Skeletal muscle tissue (tissue), 4 donors: Measurements from ENCODE around the gene UNC13A. TPM values are rescaled to one million over a fixed set of nuclear protein-coding genes. Genes with fewer than 3 reads are reported as not detected.
"Not testable (repeated sequence)": the region's sequence is repeated elsewhere in the genome, so short reads cannot be mapped to it uniquely, and the experiment has no call there.

Experiments
- H3K27ac ChIP-seq: one replicate; pipeline ENCODE4 v1.7.0; 2013; ENCODE audit warnings: mild to moderate bottlenecking, low read depth, low read length, inconsistent platforms
- H3K27me3 ChIP-seq, 3 donors: one replicate each; pipeline ENCODE4 v1.7.0; 2013; ENCODE audit warnings: low read length in 3 of 3; ENCODE audit not compliant: control insufficient read depth in 3 of 3, insufficient read depth in 3 of 3
- H3K36me3 ChIP-seq, 3 donors: one replicate each; pipeline ENCODE4 v1.7.0; 2013; ENCODE audit warnings: low read length in 3 of 3; ENCODE audit not compliant: control insufficient read depth in 3 of 3, insufficient read depth in 3 of 3
- H3K4me1 ChIP-seq, 3 donors: one replicate each; pipeline ENCODE4 v1.7.0; 2013; ENCODE audit warnings: low read length in 3 of 3, mild to moderate bottlenecking in 3 of 3; ENCODE audit not compliant: control insufficient read depth in 3 of 3, insufficient read depth in 3 of 3
- H3K4me3 ChIP-seq, 3 donors: one replicate each; pipeline ENCODE4 v1.7.0; 2013; ENCODE audit warnings: low read length in 3 of 3
- H3K9ac ChIP-seq, 3 donors: one replicate each; pipeline ENCODE4 v1.7.0; 2013; ENCODE audit warnings: low read length in 3 of 3, mild to moderate bottlenecking in 3 of 3, moderate library complexity in 2 of 3, low read depth in 1 of 3
- H3K9me3 ChIP-seq, 3 donors: one replicate each; pipeline ENCODE4 v1.7.0; 2013; ENCODE audit warnings: low read length in 3 of 3; ENCODE audit not compliant: control insufficient read depth in 3 of 3
- total RNA-seq: library from RNA; depleted of rRNA; stranded (reverse); fragments of >200 nt; gene quantifications from one replicate; pipeline ENCODE4 v1.2.3, GENCODE V29; 2014
- donor health status: Osteomylitis.

UNC13A gene
- total RNA-seq, 1 donor from 2014 or later, result not detected

DNA sequence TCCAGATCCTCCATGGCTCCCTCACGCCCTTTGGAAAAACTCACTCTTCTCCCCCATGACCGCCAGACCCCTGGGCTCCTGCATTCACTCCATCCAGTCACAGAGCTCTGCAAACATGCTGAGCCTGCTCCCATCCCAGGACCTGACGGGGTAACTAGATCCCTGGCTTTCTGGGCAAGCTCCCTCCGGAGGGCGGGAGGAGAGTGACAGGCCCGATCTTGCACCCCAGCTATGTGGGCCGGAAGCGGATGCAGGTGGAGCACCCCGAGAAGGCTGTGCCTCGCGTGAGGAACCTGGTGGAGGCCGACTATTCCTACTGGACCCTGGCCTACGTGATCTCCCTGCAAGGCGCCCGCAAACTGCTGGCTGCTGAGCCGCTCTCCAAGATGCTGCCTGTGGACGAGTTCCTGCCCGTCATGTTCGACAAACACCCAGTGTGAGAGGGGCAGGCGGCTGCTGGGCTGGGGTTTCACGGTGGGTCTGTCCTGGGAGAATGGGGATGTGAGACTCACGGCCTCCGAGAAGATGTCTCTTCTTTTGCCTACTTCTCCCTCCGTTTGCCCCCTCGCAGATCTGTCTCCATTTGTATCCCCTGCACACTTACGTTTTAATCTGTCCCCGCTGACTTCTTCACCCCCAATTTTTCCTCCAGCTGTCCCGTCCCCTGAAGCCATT lies 107.5 kb downstream of the UNC13A start:
- Histone ChIP-seq H3K27me3 (no peaks in the 10 kb centered on the region), H3K36me3 (peaks cover 37 to 51% (median 41%) of the 10 kb centered on the region in 3 donors), H3K4me1 (no peaks in the 10 kb centered on the region), H3K9me3 (no peaks in the 10 kb centered on the region), H3K9ac (no peak overlapping the region), H3K4me3 (no peak overlapping the region), H3K27ac (no peak overlapping the region)

DNA sequence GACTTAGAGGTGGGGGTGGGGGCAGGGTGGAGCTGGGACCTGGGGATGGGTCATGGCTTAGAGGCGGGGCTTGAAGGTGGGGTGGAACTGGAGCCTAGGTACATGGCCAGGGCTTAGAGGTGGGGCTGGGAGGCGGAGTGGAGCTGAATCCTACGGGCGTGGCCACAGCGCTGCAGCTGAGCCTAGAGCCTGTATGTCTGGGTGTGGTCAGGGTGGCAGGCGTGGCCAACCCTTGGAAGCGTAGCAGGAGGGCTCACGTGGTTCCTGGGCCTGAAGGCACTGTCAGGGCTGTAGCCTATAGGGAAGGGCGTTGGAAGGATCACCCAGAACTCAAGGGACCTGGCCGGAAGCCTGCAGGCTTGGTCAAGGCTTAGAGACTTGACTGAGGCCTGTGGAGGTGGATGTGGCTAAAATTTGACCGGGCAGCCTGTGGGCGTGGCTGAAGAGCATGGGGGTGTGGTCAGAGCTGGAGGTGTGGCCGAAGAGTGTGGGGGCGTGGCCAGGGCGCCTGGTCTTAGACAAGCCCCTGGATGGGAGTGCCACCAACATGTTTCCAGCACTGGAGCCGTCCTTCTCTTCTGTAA lies 108.4 kb downstream of the UNC13A start:
- H3K4me3 ChIP-seq, result no peak overlapping the region
- H3K4me1 ChIP-seq, result no peaks in the 10 kb centered on the region
- H3K36me3 ChIP-seq, result peaks cover 38 to 51% (median 42%) of the 10 kb centered on the region in 3 donors
- no peak overlapping the region for H3K9ac ChIP-seq
- no peaks in the 10 kb centered on the region for H3K27me3 ChIP-seq
- no peaks in the 10 kb centered on the region for H3K9me3 ChIP-seq
- H3K27ac ChIP-seq, result no peak overlapping the region

GRCh38 chr19:17577457-17578097 lies 110.6 kb downstream of the UNC13A start:
- Histone ChIP-seq H3K27ac (no peak overlapping the region), H3K9me3 (no peaks in the 10 kb centered on the region), H3K9ac (no peak overlapping the region), H3K4me3 (no peak overlapping the region), H3K4me1 (no peaks in the 10 kb centered on the region), H3K27me3 (no peaks in the 10 kb centered on the region), H3K36me3 (peaks cover 40 to 51% (median 45%) of the 10 kb centered on the region in 3 donors)

DNA sequence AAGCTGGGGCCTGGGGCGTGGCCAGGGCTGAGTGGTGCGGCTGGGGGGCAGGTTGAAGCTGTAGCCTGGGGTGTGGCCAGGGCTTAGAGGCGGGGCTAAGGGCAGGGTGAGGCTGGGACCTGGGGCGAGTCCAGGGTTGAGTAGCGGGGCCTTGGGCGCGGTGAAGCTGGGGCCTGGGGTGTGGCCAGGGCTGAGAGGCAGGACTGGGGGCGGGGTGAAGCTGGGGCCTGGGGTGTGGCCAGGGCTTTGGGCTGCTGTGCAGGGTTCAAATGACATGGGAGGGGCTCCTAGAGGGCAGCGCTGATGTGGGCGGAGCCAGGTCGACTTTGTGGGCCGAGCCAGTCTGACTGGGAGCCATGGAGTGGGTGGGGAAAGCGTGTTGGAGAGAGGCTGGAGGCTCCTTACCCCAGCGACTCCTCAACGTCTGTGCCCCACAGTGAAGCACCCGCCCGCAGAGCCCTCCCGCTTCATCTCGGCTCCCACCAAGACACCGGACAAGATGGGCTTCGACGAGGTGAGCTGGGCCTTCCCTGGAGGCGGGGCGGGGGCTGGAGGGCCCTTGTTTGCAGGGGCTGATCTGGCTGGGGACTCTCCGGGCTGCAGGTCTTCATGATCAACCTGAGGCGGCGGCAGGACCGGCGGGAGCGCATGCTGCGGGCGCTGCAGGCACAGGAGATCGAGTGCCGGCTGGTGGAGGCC lies 111.2 kb downstream of the UNC13A start:
- no peak overlapping the region for H3K9ac ChIP-seq
- no peak overlapping the region for H3K4me3 ChIP-seq
- H3K27ac ChIP-seq, result no peak overlapping the region
- H3K4me1 ChIP-seq, result no peaks in the 10 kb centered on the region
- no peaks in the 10 kb centered on the region for H3K27me3 ChIP-seq
- peaks cover 41 to 50% (median 44%) of the 10 kb centered on the region in 3 donors for H3K36me3 ChIP-seq
- no peaks in the 10 kb centered on the region for H3K9me3 ChIP-seq

DNA sequence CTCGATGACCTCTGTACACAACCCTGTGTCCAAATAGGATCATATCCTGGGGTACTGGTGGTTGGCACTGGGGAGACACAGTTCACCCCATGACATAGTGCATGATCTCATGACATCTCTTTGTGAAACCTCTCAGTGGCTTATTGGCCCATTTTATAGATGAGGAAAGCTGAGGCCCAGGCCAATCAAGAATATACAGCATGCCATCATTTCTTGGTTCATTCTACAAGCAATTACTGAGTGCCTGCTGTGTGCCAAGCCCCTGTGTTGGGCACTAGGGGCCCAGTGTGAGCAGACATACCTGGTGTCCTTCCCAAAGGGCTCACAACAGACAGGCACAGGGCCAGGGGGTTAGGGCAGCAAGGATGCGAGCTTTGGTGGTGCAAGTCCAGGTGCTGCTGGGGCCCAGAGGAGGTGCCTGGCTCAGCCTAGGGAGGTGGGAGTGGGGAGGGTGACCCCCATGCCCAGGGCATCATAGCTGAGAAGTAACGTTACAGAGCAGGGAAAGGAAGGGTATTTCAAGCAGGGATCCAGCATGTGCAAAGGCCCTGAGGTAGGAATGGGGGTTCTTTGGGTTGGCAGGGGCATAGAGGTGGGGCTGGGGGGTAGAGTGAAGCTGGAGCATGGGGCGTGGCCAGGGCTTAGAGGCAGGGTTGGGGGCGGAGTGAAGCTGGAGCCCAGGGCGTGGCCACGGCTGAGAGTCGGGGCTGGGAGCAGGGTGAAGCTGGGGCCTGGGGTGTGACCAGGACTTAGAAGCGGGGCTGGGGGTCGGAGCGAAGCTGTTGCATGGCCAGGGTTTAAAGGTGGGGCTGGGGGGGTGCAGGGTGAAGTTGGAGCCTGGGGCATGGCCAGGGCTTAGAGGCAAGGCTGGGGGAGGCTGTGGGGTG lies 112.0 kb downstream of the UNC13A start:
- no peak overlapping the region for H3K4me3 ChIP-seq
- peaks cover 36 to 49% (median 41%) of the 10 kb centered on the region in 3 donors for H3K36me3 ChIP-seq
- no peaks in the 10 kb centered on the region for H3K4me1 ChIP-seq
- H3K27me3 ChIP-seq, result no peaks in the 10 kb centered on the region
- H3K9ac ChIP-seq, result no peak overlapping the region
- H3K9me3 ChIP-seq, result no peaks in the 10 kb centered on the region
- no peak overlapping the region for H3K27ac ChIP-seq

DNA sequence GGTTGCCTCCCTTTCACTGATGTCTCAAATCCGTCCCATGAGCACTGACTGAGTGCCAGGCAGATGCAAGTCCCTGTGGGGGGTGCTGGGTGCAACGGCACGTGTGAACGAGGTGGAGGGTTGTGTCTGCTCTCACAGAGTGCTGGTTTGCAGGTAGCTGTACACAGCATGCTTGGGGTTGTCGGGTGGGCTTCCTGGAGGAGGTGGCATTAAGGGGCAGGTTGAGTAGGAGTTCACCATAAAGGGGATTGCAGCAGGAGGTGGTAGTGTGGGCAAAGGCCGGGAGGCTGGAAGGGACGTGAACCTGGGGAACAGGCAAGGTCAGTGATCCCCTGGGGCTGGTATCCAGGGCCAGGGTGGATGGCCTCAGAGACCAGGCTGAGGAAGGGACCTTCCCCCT lies 115.5 kb downstream of the UNC13A start:
- peaks cover 30 to 39% (median 34%) of the 10 kb centered on the region in 3 donors for H3K36me3 ChIP-seq
- H3K27ac ChIP-seq, result no peak overlapping the region
- H3K27me3 ChIP-seq, result no peaks in the 10 kb centered on the region
- no peaks in the 10 kb centered on the region for H3K4me1 ChIP-seq
- H3K9ac ChIP-seq, result no peak overlapping the region
- H3K9me3 ChIP-seq, result no peaks in the 10 kb centered on the region
- H3K4me3 ChIP-seq, result no peak overlapping the region

- Histone ChIP-seq H3K27me3 (no peaks in the 10 kb centered on the region), H3K36me3 (peaks cover 29 to 39% (median 32%) of the 10 kb centered on the region in 3 donors), H3K4me1 (peaks cover 2 to 4% (median 3%) of the 10 kb centered on the region in 3 donors), H3K27ac (no peak overlapping the region), H3K4me3 (no peak overlapping the region), H3K9me3 (no peaks in the 10 kb centered on the region), H3K9ac (no peak overlapping the region)
These were observed 117.4 kb downstream of the UNC13A start for GRCh38 chr19:17570791-17571190.

- peaks cover 27 to 39% (median 30%) of the 10 kb centered on the region in 3 donors for H3K36me3 ChIP-seq
- not testable (repeated sequence) for H3K27ac ChIP-seq, H3K4me1 ChIP-seq, H3K9me3 ChIP-seq, H3K4me3 ChIP-seq, H3K9ac ChIP-seq, H3K27me3 ChIP-seq
These were observed 117.9 kb downstream of the UNC13A start for GRCh38 chr19:17570291-17570690.

DNA sequence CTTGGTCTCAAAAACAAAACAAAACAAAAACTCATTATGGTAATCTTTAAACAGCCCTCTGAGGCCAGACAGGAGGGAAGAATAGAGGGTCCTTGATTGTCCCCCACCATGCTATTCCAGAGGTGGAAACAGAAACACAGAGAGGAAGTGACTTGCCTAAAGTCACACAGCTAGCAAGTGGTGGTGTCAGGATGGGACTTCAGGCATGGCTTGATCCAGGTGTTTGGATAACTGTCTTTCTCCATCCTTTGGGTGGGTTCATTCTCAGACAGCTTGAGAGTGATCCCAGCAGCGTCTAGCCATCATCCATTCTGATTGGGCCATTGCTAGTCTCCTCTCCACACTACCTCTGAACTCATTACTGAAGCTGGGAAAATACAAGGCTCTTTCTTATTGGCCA lies 120.2 kb downstream of the UNC13A start:
- H3K4me1 ChIP-seq, result peaks cover 13 to 16% (median 13%) of the 10 kb centered on the region in 3 donors
- no peaks in the 10 kb centered on the region for H3K9me3 ChIP-seq
- no peak overlapping the region for H3K27ac ChIP-seq
- H3K36me3 ChIP-seq, result peaks cover 25 to 40% (median 29%) of the 10 kb centered on the region in 3 donors
- H3K9ac ChIP-seq, result no peak overlapping the region
- no peaks in the 10 kb centered on the region for H3K27me3 ChIP-seq
- no peak overlapping the region for H3K4me3 ChIP-seq
